NCI-H510A (cell line): ENCODE measurements around the gene MCM10.
"Not testable (repeated sequence)": the region's sequence is repeated elsewhere in the genome, so short reads cannot be mapped to it uniquely, and the experiment has no call there.

ENCODE experiments used
- DNase-seq: peaks from one replicate; lab custom pipeline; 2025; lab: John Stamatoyannopoulos, UW

Gene MCM10

GRCh38 chr10:13160934-13161856 lies at the start of gene MCM10:
Gene MCM10 (plus strand): TSS chr10:13161558. CDS start chr10:13164203, 2,645 bp downstream.
- peak; percentile 98 for DNase-seq

DNA sequence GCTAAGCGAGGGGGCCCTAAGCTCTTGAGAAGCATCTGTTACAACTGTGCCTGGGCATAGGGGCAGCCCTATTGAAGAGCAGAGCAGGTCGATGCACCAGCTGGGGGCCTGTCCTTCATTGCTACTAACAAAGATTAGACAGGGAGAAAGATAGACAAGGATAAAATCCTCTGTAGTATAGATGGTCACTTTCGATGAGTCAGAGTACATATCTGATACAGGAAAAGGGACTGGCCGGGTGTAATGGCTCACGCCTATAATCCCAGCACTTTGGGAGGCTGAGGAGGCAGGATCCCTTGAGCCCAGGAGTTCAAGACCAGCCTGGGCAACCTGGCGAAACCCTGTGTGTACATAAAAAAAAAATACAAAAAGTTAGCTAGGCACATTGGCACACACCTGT lies 47.8 kb upstream of the MCM10 start:
- DNase-seq, result no peak

DNA sequence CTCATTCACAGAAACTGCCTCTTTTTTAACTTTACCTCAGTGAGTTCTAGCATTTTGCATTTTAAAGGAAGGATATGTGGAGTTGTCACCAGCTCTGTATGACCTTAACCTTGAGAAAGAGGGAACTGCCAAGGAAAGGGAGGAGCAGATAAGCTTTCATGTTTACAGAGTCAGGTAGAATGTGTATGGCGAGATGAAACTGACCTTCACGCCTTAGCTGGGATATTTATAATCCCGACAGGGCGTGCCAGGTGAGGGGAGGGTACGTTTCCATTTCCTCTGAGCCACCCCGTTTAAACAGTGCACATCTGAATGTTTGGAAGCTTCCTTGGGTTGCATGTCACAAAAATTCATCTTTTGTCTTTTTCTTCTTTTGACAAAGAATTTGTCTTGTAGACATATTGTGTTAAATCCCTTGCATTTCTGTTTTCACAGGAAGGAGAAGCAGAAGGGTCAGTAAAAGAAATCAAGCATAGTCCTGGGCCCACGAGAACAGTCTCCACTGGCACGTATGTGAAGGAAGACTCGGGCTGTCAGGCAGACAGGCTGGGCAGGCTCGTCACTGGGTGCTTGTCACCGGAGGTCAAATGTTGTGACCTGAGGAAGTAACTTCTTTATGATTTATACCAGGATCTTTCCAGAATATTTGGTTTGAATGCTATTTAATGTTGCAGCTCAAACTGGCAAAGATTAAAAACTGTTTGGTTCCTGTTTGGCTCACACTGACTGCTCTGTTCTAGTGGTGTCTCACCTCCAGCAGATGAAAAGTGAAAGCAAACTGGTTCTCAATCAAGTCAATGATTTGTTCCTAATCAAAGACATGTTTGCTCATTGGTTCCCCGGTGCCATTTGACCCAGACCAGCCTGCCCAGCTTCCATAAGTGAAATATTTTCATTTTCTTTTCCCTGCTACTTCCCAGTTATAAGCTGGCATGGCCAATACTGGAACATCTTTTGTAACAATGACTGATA lies 45.2 kb upstream of the MCM10 start:
- no peak for DNase-seq

- no peak for DNase-seq
These were observed 43.2 kb upstream of the MCM10 start for GRCh38 chr10:13117841-13118783.

DNA sequence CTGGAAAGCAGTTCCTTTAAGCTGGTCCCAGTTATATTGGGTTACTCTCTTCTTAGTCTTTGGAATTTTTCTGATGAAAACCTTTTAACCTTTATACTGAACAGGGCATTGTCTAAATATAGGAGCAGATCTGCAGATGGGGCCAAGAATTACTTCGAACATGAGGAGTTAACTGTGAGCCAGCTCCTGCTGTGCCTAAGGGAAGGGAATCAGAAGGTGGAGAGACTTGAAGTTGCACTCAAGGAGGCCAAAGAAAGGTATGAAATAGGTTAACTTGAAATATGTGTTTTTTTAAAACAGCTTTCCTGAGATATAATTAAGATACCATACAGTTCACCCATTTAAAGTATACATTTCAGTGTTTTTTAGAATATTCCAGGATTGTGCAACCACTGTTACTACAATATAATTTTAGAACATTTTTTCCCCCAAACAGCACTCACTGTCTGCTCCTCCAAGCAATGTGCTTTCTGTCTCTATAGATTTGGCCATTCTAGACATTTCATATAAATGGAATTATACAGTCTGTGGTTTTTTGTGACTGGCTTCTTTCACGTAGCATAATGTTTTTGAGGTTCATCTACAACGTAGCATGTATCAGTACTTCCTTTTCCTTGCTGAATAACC lies 42.5 kb upstream of the MCM10 start:
- DNase-seq, result no peak

- no peak for DNase-seq
These were observed 40.4 kb upstream of the MCM10 start for GRCh38 chr10:13120786-13121499.

GRCh38 chr10:13121500-13121854 lies 39.9 kb upstream of the MCM10 start:
- no peak for DNase-seq

DNA sequence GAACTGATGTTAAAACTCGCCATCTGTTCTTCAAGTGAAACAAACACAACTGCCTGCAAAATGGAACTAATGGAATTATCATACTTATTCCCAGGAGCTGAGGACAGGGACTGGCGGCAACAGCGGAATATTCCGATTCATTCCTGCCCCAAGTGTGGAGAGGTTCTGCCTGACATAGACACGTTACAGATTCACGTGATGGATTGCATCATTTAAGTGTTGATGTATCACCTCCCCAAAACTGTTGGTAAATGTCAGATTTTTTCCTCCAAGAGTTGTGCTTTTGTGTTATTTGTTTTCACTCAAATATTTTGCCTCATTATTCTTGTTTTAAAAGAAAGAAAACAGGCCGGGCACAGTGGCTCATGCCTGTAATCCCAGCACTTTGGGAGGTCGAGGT lies 24.7 kb upstream of the MCM10 start:
- no peak for DNase-seq

DNA sequence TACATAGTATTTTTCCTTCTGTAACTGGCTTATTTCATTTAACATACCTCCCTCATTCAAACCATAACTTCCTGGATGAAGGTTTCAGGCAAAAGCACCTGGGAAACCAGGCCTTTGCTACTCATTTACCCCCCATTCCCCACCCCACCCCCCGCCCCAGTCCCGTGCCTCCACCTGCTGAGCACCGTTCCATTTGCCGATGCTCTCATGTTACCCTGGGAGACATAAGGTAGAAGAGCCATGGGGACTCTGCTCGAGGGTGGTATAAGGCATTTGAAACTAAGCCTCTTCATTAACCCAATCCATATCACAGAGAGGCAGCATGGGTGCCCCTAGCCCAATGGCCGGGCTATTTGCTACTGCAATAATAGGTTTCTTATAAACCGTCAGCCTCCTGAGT lies 22.2 kb upstream of the MCM10 start:
- DNase-seq, result peak; percentile 30

DNA sequence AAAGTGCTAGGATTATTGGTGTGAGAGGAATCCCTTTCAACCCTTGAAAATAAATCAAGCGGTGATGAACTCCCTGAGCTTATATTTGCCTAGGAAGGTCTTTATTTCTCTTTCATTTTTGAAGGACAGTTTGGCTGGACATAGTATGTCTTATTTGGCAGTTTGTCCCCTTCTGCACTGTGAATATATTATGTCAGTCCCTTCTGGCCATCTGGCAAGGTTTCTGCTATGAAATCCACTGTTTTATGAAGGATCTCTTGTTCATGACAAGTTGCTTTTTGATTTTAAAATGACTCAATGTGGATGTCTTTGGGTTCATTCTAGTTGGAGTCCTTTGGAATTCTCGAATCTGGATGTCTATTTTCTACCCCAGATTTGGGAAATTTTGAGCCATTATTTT lies 21.7 kb upstream of the MCM10 start:
- DNase-seq, result no peak

DNA sequence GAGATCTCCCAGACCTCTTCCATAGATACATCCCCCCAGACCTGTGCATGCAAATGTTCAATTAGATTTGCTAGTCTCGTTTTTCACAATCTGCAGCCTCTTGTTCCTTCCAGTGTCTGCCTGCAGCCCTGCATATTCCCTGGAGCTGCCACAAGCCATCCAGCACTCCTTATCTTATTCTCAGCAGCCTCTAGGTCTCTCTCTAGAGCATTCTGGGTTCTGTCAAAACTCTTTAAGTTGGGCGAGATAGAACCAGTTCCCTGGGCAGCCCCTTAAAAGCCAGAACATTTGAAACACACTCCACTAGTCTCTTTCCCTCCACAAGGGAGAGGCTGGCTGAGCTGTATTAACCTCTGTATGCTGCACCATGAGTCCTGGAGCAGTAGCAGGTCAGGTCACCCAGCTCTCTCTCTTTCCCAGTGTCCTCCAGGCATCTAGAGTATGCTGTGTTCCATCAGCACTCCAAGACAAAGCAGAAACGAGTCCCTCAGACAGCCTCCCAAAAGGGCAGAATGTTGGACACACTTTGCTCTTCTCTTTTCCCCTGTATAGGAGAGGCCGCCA lies 20.6 kb upstream of the MCM10 start:
- no peak for DNase-seq

DNA sequence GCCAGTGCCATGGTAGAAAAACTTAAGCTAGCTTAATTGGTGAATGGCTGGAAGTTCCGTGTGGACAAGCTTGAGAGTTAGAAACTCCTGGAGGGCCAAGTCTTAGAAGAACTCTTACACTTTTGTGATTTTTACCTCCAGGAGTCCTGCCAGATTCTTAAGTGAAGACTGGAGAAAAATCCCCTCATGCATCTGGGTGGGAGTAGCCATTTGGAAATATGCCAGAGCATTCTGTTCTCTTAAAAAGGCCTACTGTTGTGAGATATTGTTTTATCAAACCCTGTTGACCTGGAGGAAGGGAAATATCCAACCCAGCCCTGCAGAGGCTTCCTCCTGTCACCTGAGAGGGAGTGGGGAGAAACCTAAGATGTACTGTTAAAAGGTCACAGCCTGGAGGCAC lies 17.6 kb upstream of the MCM10 start:
- no peak for DNase-seq

DNA sequence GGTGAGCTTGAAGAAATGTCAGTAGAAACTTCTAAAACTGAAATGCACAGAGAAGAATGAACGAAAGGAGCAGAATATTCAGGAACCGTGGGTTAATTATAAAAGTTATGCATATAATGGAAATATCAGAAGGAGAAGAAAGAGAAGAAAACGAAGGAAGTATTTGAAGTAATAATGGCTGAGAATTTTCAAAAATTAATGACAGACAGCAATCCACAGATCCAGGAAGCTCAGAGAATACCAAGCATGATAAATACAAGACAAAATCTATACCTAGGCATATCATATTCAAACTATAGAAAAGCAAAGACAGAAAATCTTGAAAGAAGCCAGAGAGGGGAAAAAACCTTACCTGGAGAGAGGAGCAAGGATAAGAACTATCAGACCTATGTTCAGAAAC lies 16.5 kb upstream of the MCM10 start:
- no peak for DNase-seq

DNA sequence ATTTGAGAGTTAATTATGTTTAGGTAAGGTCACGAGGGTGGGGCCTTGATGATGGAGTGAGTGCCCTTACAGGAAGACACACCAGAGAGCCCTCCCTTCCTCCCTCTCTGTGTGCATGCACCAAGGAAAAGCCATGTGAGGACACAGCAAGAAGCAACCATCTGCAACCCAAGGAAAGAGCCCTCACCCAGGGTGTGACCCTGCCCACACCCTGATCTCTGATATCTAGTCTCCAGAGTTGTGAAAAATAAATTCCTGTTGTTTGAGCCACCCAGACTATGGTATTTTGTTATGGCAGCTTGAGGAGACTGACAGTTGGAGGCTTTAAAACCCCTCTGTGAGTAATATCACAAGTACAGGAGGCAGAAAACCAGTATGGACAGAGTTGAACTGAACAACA lies 15.0 kb upstream of the MCM10 start:
- no peak for DNase-seq

DNA sequence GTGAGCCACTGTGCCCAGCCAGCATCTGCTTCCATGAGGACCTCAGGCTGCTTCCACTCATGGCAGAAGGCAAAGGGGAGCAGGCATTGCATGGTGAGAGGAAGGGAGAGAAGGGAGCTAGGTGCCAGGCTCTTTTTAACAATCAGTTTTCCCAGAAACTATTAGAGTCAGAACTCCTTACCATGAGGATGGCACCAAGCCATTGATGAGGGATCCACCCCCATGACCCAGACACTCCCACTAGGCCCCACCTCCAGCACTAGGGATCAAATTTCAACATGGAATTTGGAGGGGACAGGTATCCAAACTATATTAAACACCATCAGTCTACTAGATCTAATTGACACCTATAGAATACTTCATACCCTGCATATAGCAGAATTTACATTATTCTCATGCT lies 14.2 kb upstream of the MCM10 start:
- DNase-seq, result no peak

GRCh38 chr10:13152296-13152695 lies 9.1 kb upstream of the MCM10 start:
- DNase-seq, result no peak

GRCh38 chr10:13155860-13156259 lies 5.5 kb upstream of the MCM10 start:
- DNase-seq, result not testable (repeated sequence)

- DNase-seq, result no peak
These were observed 3.0 kb upstream of the MCM10 start for GRCh38 chr10:13158401-13158800.

- peak; percentile 15 for DNase-seq
These were observed 506 bp downstream of the MCM10 start for GRCh38 chr10:13161857-13162271.

DNA sequence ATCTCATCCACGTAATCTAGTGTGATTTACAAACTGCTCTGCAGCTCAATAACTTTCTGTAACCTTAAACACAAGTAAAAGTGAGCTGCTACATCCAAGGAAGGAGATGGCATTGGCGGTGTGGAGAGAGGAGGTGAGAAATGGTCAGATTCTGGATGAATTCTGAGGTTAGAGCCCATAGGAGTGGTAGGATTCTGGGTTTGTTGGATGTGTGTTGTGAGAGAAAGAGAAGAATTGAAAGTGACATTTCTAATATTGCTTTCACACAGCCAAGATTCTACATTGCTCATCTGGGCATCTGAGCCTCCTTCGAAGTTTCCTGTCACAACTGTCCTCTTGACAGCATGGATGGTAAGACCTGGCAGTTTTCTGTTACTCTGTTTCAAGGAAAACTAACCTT lies 2.5 kb downstream of the MCM10 start:
- DNase-seq, result no peak
